Stimulated activated CD8-positive, alpha-beta memory T cell treated with anti-CD3 and anti-CD28 coated beads, Interleukin-12 subunit alpha, Interleukin-12 subunit beta, amount 100 ng/mL, for 24 hours (primary cell): ENCODE data around the gene ZNF783.
"Not testable (repeated sequence)": the region's sequence is repeated elsewhere in the genome, so short reads cannot be mapped to it uniquely, and the experiment has no call there.

Source experiments
- DNase-seq: peaks from one replicate; pipeline ENCODE4 v3.0.0-alpha.2; 2020; ENCODE audit errors: extremely low read depth

Gene ZNF783

GRCh38 chr7:149300620-149301285 is 38.8 kb downstream of the ZNF783 start:
- DNase-seq: no peak

- DNase-seq: no peak
These were observed 40.2 kb downstream of the ZNF783 start for GRCh38 chr7:149302222-149302621.

- no peak for DNase-seq
These were observed 40.9 kb downstream of the ZNF783 start for GRCh38 chr7:149302865-149303264.

- no peak for DNase-seq
These were observed 42.0 kb downstream of the ZNF783 start for GRCh38 chr7:149304006-149304405.

DNA sequence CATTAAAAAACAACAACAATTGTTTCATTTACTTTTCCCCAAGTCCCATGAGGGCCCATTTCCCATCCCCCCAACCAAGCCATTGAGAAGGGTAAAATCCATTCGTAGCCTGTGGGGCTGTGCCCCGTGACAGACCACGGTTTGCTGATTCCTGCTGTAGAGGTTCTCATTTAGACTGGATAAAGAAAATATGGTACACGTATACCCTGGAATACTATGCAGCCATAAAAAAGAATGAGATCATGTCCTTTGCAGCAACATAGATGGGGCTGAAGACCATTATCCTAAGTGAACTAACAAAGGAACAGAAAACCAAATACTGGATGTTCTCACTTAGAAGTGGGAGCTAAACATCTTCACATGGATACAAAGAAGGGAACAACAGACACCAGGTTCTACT is 44.9 kb downstream of the ZNF783 start:
- DNase-seq: no peak

- no peak for DNase-seq
These were observed 45.9 kb downstream of the ZNF783 start for GRCh38 chr7:149307775-149308501.

DNA sequence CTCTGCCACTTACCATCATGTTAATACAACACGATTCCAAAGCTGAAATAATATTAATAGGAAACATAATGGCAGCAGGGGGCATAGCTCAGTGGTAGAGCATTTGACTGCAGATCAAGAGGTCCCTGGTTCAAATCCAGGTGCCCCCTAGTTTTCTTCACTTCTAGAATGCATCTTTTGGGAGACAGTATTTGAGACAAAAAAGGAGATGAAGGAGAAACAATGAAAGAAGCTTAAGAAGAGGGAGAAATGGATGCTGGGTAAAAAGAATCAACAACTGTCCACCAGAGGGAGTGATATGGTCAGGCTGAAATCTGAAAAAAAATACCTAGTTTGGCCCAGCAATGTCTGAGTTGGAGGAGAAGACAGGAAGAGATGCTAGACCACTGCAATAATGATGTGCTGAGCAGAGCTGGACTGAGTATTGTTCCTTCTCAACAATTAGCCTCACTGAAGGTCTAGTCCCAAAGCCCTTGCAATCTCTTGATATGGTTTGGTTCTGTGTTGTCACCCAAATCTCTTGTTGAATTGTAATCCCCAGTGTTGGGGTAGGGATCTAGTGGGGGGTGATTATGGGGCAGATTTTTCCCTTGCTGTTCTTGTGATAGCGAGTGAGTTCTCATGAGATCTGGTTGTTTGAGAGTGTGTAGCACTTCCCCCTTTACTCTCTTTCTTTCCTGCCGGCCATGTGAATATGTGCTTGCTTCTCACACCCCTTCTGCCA is 48.3 kb downstream of the ZNF783 start:
- DNase-seq: no peak

DNA sequence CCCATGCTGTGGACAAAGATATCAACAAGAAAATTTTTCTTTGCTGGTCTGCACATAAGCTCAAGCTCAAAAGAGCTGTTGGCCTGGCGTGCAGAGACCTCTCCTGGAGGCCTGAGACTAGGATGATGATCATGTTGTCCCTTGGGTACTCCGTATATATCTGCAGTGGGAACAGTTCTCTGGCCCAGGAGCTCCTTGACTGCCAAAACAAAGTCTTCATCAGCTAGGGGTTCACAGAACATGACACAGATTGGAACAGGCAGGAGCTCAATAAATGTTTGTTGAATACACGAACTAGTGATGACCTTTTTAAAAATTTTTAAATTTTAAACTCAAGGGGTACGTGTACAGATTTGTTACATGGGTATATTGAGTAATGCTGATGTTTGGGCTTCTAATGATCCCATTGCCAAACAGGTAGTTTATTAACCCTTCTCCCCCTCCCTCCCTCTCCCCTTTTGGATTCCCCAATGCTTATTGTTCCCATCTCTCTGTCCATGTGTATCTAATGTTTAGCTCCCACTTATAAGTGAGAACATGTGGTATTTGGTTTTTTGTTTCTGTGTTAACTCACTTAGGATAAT is 49.1 kb downstream of the ZNF783 start:
- DNase-seq: no peak

GRCh38 chr7:149313981-149314380 is 52.0 kb downstream of the ZNF783 start:
- no peak for DNase-seq

DNA sequence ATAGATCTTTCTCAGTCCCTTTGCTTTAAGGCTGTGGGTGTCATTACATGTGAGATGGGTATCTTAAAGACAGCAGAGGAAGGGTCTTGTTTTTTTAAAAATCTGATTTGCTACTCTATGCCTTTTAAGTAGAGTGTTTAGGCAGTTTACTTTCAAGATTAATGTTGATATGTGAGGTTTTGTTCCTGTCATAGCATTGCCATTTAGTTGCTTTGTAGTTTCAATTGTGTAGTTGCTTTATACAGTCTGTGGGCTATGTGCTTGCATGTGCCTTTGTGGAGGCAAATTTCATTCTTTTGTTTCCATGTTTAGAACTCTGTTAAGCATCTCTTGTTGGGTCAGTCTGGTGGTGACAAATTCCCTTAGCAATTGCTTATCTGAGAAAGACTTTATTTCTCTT is 54.6 kb downstream of the ZNF783 start:
- DNase-seq: no peak

- DNase-seq: no peak
These were observed 55.5 kb downstream of the ZNF783 start for GRCh38 chr7:149317496-149317895.

DNA sequence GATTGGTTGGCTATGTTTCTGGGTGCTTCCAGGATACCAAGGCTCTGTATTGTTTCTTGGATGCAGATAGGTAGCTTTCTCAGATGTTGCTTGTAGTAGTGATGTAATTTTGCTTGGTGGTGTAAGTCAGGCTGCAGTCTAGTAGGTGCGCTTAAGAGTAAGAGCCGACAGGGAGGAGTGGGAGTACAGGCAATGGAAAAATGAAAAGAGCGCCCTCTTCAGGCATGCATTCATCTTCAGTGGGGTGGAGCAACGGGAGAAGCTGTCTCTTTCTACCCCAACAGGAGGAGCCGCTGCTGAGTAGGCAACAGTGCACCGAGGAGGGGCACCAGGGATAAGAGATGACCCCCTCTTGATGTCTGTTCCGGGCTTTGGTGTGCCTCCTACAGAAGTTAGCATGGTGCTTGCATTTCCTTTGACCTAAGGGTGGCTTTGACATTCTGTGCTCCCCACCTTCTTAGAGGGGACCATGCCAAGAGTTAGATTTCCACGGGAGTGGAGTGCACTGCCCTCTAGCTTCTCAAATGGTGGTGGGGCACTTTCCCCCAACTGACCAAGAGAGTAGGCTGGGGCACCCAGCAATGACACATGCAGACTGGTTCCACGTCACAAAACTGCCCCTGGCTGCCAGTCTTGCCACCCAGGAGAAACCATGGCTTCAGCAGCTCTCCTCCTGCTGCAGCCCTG is 56.1 kb downstream of the ZNF783 start:
- DNase-seq: no peak

DNA sequence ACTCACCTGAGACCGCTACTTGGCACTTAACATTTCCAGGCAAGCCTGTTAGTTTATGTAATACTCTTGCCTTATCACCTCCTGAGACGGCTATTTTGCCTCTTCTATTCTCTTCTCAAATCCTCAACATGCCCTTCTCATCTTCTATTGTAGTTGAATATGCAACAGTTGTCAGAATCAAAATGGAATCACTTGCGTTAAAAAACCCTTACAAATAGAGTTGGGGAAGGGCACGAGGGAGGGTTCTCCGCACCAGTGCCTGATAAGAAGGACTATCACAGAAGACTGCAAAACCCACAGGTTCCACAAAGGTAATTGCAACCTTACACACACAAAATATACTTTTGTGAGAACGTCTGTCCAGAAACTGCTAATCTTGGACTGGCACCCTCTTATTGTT is 57.4 kb downstream of the ZNF783 start:
- DNase-seq: no peak

- no peak for DNase-seq
These were observed 58.5 kb downstream of the ZNF783 start for GRCh38 chr7:149320313-149321124.

DNA sequence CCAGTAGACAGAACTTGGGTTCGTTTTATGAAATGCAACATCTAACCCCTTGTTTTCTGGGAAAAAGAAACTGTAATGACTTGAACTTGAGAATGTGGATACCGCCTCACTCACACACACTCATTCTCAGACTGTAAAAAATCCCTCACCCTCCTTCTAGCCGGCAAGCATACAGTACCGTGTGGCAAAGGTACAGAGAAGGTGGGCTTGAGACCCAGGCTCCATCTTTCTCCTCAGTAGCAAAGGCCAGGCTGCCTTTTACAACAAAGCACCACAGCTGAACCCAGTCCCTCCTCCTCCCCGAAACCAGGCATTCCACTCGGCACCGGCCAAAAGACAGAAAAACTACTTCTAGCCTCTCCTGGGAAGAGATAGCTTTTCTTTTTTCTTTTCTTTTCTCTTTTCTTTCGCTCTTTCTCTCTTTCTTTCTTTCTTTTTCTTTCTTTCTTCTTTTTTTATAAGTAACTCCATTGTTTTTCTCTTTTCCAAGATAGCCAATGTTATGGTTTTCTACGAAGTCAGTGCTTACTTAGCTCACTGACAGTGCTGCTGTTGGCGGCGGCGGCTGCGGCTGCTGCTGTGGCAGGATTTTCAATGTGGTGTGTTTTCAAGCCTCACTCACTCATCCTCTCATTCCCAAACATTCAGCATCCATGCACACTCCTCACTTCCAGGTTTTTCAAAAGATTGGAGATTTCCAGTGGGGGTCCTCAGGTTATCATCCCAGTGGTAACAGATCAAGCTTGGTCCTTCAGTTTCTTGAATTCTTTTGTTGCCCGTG is 59.3 kb downstream of the ZNF783 start:
- not testable (repeated sequence) for DNase-seq

GRCh38 chr7:149321978-149322541 is 60.1 kb downstream of the ZNF783 start:
- no peak for DNase-seq

DNA sequence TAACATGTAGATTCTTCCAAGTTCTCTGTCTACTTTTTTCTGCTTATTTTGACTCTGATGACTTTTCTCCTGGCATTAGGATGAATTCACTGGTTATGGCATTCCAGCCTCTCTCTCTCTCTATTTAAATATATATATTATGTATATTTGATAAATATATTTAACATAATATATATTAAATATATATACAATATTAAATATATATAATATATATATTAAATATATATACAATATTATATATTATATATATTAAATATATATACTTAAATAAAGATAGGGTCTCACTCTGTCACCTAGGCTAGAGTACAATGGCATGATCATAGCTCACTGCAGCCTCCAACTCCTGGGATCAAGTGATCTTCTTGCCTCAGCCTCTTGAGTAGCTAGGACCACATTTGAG is 60.7 kb downstream of the ZNF783 start:
- DNase-seq: no peak

DNA sequence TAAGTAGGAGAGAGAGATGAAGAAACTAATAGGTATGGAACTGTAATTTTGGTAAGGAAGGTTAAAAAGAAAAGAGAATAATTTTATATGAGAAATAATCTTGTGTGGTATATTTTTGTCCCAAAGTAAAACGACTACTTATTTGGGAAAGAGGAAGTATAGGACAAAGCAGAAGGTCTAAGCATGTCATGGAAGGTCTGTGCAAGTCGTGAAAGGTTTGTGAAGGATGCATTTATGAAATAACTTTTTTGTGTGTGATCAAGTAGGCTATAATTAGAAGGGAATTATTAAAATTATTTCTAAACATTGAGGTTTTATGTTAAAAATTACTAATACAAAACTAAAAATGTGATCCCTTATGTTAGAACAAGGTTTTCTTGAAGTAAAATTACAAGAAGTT is 63.3 kb downstream of the ZNF783 start:
- no peak for DNase-seq

DNA sequence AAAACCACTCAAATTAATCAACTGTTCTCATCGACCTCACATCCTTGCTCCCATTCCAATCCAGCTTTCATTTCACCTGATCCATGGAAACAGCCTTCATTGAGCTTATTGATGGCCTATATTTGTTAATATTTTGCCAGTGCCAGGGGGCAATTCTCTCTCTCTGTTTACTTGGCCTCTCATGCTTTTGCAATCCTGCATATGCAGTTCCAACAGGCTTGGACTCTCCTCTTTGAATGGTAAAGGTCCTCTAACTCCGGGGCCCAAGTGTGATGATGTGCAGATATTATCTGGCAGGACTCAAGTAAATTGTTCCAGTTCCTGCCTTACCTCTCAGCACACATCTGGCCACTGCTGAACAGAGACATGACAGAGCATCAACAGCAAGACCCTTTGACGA is 67.3 kb downstream of the ZNF783 start:
- no peak for DNase-seq

DNA sequence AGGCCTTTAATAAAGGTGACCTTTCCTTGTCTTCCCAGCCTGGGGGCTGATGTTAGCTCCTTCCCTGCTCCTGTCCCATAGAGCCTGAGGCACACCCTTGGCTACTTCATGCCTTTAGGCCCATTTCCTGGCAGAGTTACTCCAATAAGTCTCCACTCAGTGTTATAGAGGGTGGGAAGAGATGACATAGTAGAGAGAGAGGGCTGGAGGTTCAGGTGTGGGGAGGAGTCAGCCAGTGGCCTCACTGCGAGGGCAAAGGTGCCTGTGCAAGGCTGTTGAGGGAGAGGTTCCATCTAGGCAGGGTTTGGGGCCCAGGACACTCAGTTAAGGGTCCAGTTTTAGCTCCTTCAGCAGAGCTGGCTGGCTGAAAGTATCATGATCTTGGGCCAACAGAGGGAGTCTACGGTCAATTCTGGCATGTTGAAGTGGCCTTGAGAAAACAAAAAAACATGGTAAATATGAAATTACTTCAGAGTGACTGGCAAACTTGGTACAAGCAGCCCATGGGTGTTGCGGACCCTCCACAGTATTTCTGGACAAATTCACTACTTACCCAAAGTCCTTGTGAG is 67.9 kb downstream of the ZNF783 start:
- DNase-seq: no peak
